GM12892 (cell line): ENCODE measurements around the gene SOHLH1.

Source experiments
- DNase-seq: peaks from one replicate; pipeline ENCODE4 v3.0.0; 2011; ENCODE audit not compliant: insufficient read length
- FAIRE-seq: peaks from 2 replicates; lab custom pipeline; 2011; peaks lifted over from hg19 to GRCh38; lab: Jason Lieb, UNC
- POLR2A ChIP-seq: IDR thresholded peaks from 2 replicates; pipeline ENCODE4 v1.6.1; 2011; ENCODE audit warnings: low read depth, low read length, control low read depth
- POLR2AphosphoS5 ChIP-seq: IDR thresholded peaks from 2 replicates; pipeline ENCODE4 v1.6.1; 2011; ENCODE audit warnings: low read depth, low read length, control low read depth
- TAF1 ChIP-seq: IDR thresholded peaks from 2 replicates; pipeline ENCODE4 v1.6.1; 2011; ENCODE audit warnings: low read depth, mild to moderate bottlenecking, control low read depth, low read length, borderline replicate concordance

The SOHLH1 gene

GRCh38 chr9:135711391-135711790 lies 12.1 kb upstream of the SOHLH1 start:
- no peak for DNase-seq
- no peak for FAIRE-seq
- TF ChIP-seq POLR2A (no peak), POLR2AphosphoS5 (no peak), TAF1 (no peak)

- FAIRE-seq: no peak
- no peak for DNase-seq
- TF ChIP-seq POLR2A (no peak), TAF1 (no peak), POLR2AphosphoS5 (no peak)
Observed at GRCh38 chr9:135708164-135708563, 8.9 kb upstream of the SOHLH1 start.

- no peak for FAIRE-seq
- DNase-seq: no peak
- TF ChIP-seq TAF1 (no peak), POLR2A (no peak), POLR2AphosphoS5 (no peak)
Observed at GRCh38 chr9:135707252-135708138, 8.2 kb upstream of the SOHLH1 start.

GRCh38 chr9:135706288-135706687 lies 7.0 kb upstream of the SOHLH1 start:
- FAIRE-seq (no peak), DNase-seq (no peak)
- TF ChIP-seq POLR2A (no peak), TAF1 (no peak), POLR2AphosphoS5 (no peak)

GRCh38 chr9:135705376-135705775 lies 6.1 kb upstream of the SOHLH1 start:
- TF ChIP-seq TAF1: no peak
- no peak for TF ChIP-seq POLR2A
- TF ChIP-seq POLR2AphosphoS5: no peak
- DNase-seq: no peak
- FAIRE-seq: no peak

GRCh38 chr9:135704483-135704882 lies 5.2 kb upstream of the SOHLH1 start:
- TF ChIP-seq TAF1 (no peak), POLR2A (no peak)
- DNase-seq: no peak

GRCh38 chr9:135703726-135704125 lies 4.4 kb upstream of the SOHLH1 start:
- FAIRE-seq (no peak), DNase-seq (no peak)
- TF ChIP-seq POLR2A: no peak
- TF ChIP-seq POLR2AphosphoS5: no peak
- no peak for TF ChIP-seq TAF1

More at GRCh38 chr9:135704483-135704882, 5.2 kb upstream of the SOHLH1 start:
- FAIRE-seq: no peak

GRCh38 chr9:135701959-135702721 lies 2.9 kb upstream of the SOHLH1 start, which contains the start of gene KCNT1:
TSS of gene KCNT1 (plus strand) at chr9:135702185. CDS start at chr9:135702259, 74 bp downstream.
- TF ChIP-seq TAF1 (no peak), POLR2AphosphoS5 (no peak), POLR2A (no peak)
- DNase-seq (peak; percentile 92), FAIRE-seq (no peak)

- TF ChIP-seq POLR2A (no peak), POLR2AphosphoS5 (no peak), TAF1 (no peak)
- FAIRE-seq (no peak), DNase-seq (no peak)
Observed at GRCh38 chr9:135701067-135701958, 2.0 kb upstream of the SOHLH1 start.

- no peak for TF ChIP-seq TAF1
- no peak for TF ChIP-seq POLR2AphosphoS5
- TF ChIP-seq POLR2A: no peak
- no peak for FAIRE-seq
- DNase-seq: no peak
Observed at GRCh38 chr9:135700525-135700924, 1.2 kb upstream of the SOHLH1 start.

GRCh38 chr9:135698767-135699166 lies 514 bp downstream of the SOHLH1 start:
- DNase-seq (no peak), FAIRE-seq (no peak)
- TF ChIP-seq TAF1: no peak
- TF ChIP-seq POLR2A: no peak
- TF ChIP-seq POLR2AphosphoS5: no peak
